Muscle of back (tissue), 11 donors: ENCODE measurements around the gene MELTF. TPM values are rescaled to one million over a fixed set of nuclear protein-coding genes. Genes with fewer than 3 reads are reported as not detected.
A peak's percentile ranks its signal among the peaks of the same experiment; 100 is the strongest.

Experiments
- DNase-seq, 3 donors: peaks; one replicate each; pipeline versions ENCODE4 v3.0.0 to v3.0.0-alpha.2; 2013
- polyA plus RNA-seq, 10 donors: library from polyadenylated mRNA; unstranded; fragments of 120-200 nt; gene quantifications; one replicate each; pipeline ENCODE4 v1.2.1, GENCODE V29; 2013; ENCODE audit not compliant: insufficient read length in 10 of 10

MELTF gene
- polyA plus RNA-seq, 10 donors, result 4.3 to 11.1 (median 6.7) TPM

GRCh38 chr3:197027151-197027895, 2.3 kb downstream of the MELTF start:
- DNase-seq, result no peak

GRCh38 chr3:197026481-197026866, 3.1 kb downstream of the MELTF start:
- no peak for DNase-seq

GRCh38 chr3:197025736-197026480, 3.7 kb downstream of the MELTF start:
- DNase-seq, result no peak

GRCh38 chr3:197024881-197025735, 4.5 kb downstream of the MELTF start:
- DNase-seq, result peak in 1 of 3 donors; percentile 3

GRCh38 chr3:197023998-197024651, 5.5 kb downstream of the MELTF start:
- DNase-seq, result peak in 1 of 3 donors; percentile 6

GRCh38 chr3:197023241-197023997, 6.2 kb downstream of the MELTF start:
- peak in 1 of 3 donors; percentile 61 for DNase-seq

- no peak for DNase-seq
Observed at GRCh38 chr3:197022405-197023231, 7.0 kb downstream of the MELTF start.

- no peak for DNase-seq
Observed at GRCh38 chr3:197021729-197022404, 7.8 kb downstream of the MELTF start.

- no peak for DNase-seq
Observed at GRCh38 chr3:197021231-197021630, 8.4 kb downstream of the MELTF start.

- no peak for DNase-seq
Observed at GRCh38 chr3:197019535-197019934, 10.1 kb downstream of the MELTF start.

- DNase-seq, result no peak
Observed at GRCh38 chr3:197019021-197019420, 10.6 kb downstream of the MELTF start.

- DNase-seq, result no peak
Observed at GRCh38 chr3:197017003-197017402, 12.6 kb downstream of the MELTF start.

- no peak for DNase-seq
Observed at GRCh38 chr3:197015790-197016736, 13.6 kb downstream of the MELTF start.

GRCh38 chr3:197014942-197015575, 14.6 kb downstream of the MELTF start:
- no peak for DNase-seq

- DNase-seq, result no peak
Observed at GRCh38 chr3:197014024-197014423, 15.6 kb downstream of the MELTF start.

- DNase-seq, result no peak
Observed at GRCh38 chr3:197012540-197012883, 17.1 kb downstream of the MELTF start.

- DNase-seq, result no peak
Observed at GRCh38 chr3:197011780-197012539, 17.7 kb downstream of the MELTF start.
